Activated CD4-positive, alpha-beta T cell treated with anti-CD3 and anti-CD28 coated beads, Interleukin-2, amount 50 U/mL, for 4 hours (primary cell): ENCODE measurements around the gene TENM3.
"Not testable (repeated sequence)": the region's sequence is repeated elsewhere in the genome, so short reads cannot be mapped to it uniquely, and the experiment has no call there.

ENCODE experiments used
- DNase-seq, 2 experiments: peaks; one replicate each; pipeline ENCODE4 v3.0.0-alpha.2; 2020

The TENM3 gene

DNA sequence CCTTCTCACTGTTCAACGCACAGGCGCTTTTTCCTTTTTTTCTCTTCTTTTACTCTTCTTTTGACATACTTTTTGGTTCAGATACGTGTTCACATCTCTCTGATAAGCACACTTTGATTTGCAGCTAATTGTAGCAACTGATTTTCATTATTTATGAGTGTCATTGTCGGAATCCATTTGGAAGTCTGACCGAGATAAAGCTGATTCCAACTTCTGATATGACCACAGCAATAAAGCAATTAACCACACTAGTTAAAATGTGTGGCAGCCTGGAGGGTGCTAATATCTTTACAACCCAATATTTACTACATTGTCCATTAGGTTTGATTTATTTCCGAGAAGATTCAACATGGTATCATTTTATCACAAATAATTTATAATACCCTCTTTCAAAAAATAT is 101.8 kb downstream of the TENM3 start:
- DNase-seq, result no peak

DNA sequence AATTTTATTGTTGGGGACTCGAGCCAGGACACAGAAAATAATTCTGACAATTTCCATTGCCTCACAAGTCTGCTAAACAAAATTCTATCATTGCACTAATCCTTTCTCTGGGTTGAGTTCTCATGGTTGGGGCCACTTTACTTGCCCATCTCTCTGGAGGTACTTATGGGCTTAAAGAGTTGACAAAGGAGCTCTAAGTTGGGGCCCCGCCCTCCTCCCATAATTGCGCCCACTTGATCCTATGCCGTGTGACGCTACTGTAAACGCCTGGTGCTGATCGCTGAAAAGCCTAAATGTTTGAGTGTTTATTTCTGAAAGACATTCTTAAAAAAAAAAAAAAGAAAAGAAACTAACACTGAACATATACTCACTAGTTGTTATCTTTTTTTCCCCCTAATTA is 103.0 kb downstream of the TENM3 start:
- no peak for DNase-seq

DNA sequence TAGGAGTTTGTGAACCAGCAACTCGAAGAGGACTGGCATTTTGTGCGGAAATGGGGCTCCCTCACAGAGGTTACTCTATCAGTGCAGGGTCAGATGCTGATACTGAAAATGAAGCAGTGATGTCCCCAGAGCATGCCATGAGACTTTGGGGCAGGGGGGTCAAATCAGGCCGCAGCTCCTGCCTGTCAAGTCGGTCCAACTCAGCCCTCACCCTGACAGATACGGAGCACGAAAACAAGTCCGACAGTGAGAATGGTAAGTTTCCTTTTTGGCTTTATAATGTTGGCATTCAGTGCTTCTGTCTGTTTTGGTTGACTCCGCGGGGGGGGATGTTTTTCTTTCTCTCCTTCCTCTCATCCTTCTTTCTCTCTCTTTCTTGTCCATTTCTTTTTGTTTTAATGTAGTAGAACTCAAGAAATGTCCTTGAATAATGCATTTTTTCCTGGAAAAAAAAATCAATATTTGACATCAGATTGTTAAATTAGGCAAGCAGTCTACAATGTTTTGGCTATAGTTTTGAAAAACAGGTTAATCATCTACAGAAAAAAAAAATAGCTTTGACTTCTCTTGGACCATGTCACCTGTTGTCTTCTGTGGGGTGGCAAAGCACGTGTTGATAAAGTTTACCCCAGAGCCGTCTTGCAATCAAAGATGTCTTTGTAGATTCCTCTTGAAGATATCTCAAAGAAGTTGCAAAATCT is 103.6 kb downstream of the TENM3 start:
- DNase-seq, result no peak

DNA sequence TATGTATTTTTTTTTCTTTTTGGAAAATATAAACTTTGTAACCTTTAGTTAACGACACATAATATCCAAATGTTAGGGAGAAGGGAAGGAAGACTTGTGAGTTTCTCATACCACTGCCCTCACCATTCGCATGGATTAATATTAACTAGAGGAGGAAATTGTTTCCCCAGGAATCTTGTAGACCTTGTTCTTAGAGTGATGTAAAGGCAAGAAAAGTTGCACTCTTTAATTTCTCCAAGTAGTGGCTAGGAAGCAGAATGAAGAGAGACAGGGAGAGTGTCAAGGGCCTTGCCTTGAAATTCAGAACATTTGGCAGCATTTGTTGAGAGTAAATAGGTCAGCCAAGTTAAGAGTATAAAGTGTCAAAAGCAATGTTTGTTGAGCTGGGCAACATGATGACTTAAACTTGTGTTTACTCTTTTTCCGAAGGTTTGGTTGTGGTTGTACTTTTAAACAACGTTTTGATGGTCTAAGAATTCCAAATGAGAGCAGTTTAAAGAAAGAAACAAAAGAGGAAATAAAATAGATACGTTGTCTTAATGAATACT is 105.7 kb downstream of the TENM3 start:
- DNase-seq, result no peak

DNA sequence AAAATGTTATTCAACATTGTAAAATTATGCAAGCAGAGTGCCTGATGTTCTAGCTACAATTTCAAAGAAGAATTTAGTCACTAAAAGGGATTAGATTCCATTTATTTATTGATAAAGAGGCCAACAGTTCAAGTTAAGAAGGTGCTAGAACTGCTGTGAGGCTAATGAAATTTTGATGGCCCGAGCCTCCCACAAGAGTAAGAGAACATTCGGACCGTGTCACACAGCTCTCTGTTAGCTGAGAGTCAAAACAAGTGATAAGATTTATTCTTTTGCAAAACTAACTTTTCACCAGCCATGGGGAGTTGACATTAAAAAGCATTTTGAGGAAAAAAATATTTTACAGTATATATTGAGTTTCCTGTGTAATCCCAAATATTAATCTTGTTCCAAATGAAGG is 106.8 kb downstream of the TENM3 start:
- no peak for DNase-seq

DNA sequence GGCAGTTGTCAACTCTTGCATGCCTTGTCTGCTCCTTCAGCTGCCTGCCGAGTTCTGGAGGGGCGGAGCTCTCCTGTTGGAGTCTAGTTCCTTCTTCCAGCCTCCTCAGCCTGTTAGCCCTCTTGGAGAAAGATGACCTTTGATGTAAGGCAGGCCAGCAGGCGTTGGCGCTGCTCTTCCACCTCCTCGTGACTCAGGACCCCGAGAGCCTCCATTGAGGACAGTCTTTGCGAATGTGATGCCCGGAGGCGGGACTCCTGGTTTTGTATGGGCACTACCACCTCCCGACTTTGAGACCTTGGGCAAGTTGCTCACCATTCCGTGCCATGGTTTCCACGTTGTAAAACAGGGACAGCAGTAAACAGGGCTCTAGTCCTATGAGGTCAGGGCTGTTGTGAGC is 108.3 kb downstream of the TENM3 start:
- no peak for DNase-seq

DNA sequence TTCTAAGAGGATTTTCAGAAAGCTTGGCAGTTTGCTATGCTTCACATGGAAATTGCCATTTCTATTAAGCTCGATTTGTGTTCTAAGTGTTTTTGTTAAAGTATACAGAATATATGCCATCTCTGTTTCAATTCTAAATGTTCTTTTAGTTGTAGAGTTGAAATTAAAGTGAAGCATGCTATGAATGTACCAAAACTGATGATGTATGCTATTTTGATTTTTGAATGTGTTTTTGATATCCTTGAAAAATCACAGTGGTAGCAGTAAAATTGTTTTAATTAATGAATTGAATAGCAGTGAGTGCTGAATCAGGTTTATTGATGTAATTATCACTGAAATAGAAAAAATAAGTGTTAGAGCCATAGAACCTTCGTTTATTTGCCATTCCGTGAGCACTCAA is 110.9 kb downstream of the TENM3 start:
- DNase-seq, result no peak

DNA sequence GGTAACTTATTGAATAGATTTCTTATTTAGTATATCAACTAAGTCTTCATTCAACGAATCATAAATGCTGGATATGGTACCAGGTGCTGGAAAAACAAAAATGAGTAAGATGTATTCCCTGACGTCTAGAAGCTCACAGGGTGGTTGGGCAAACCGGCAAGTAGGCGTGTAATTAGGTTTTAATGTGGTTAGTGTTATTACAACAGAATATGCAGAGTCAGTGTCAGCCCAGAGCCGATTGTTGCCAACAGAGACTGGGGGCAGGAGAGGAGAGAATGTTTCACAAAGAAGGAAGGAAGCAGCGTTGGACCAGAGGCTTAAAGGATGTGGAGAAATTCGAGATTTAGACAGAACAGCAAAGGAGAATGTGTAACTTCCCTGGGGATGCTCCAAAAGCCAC is 111.7 kb downstream of the TENM3 start:
- no peak for DNase-seq

DNA sequence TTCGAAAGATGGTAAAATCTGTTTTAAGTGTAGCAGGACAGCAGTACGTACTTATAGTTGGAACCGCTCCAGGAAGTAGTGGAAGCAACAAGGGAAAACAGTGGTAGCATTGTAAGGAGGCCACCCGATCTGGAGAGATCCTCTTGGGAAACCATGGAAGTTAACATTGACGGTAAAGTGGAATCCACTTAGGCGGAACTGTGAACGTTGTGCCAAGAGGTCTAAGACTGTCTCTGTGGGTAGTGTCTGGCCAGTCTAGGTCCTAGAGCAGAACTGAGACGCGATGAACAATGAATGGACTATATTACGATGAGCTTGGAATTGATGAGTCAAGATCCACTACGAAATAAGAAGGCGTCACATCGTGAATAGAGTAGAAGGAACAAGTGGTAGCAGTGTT is 124.0 kb downstream of the TENM3 start:
- no peak for DNase-seq

DNA sequence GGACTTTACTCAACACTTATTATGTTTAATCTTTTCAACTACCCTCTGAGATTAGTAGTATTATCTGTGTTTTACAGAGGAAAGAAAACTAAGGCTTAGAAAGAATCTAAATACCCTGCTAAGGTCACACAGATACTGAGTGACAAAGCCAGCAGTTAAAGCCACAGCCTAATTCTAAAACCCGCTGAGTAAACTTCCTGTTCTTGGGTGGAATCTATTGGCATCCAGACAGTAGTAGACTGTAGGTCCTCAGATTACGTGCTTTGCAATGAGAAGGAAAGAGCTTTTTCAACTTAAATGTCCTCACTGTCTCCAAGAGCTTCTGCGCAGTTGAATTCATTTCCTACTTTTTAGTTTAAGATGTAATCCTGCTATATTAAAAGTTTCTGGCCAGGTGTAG is 126.0 kb downstream of the TENM3 start:
- DNase-seq, result no peak

DNA sequence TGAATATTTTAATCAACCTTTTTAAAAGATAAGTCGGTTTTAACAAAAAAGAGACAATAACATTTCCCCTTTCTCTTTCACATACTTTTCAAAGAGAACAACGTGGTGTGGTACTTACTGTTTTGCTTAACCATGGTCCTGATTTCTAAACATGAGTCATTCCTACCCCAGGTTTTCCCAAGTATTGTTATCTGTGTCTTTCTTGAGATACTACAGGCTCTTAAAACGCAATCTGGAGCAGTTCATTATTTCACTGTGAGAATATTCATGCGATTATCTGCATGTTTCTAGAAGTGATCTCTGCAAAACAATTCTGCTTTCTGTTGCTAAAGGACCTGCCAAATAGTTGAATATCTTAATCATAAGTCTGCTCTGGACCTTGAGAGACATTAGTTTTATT is 127.3 kb downstream of the TENM3 start:
- no peak for DNase-seq

DNA sequence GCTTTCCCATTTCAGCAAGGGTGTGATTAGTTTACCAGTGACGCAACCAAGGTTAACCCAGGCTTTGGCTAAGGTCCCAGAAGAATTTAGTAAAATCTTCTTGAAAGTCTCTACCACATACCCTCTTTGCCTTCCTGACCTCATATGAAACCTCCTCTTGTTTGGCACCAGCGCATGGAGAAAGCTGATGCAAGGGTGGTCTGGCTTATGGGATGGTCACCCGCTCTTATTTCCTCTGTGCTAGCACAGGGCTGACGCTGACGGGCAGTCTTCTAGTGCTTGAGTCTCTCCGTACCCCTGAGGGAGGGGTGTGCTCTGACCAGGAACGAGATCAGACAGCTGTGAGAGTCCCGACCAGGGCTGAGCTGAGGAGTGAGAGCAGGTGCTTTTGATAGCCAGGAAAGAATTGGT is 137.6 kb downstream of the TENM3 start:
- no peak for DNase-seq

DNA sequence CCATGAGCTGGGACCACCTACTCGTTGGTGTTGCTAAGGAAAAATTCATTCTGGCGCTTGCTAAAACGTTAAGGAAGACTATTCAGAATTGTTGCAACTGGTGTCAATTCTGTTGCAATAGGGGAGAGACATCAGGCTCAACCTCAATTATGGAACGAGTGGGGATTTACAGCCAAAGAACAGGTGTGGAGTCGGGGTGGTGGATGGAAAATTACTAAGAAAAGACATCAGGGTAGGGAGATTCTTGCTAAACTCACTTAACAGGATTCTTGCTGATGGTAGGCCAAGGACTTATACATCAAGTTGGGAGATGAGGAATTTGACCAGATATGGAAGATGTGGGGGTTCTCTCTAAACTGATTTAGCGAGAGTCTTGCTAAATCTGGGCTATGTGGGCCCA is 139.7 kb downstream of the TENM3 start:
- DNase-seq, result no peak

DNA sequence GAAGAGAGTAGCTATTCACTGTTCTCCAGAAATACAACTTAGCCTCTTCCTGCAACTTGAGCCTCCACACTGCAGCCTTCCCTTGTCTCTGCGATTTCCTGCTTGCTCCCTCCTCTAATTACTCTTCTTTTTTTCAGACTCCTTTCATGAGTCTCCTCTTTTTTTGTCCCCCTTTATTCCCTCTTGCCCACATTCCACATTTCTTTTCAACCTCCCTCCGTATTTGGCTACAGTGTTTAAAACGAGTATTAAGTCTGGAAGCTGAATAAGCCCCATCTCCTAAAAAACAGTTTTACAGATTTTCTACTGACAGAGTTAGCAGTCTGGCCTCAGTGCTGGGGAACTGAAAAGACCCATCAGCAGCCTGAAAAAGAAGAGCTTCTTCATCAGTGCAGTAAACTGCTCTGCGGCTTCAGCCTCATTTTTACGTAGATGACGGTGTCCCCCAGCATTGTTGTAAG is 141.5 kb downstream of the TENM3 start:
- no peak for DNase-seq

DNA sequence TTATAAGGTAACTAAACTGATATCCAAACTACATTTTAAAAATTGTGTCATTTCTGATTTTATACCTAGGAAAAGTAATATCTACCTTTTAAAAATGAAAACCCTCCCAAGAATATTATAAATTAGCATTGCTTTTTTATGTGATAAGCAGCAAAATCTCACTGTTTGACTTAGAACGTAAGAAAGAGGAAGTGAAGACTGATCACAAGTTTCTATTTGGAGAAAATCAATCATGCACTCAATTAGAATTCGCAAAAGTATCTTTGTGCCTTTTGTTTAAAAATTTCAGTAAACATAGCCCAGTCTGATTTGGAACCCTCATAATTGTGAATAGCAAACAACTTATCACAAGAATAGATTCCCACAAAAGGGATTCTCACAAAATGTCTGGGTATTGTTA is 142.7 kb downstream of the TENM3 start:
- DNase-seq, result no peak

DNA sequence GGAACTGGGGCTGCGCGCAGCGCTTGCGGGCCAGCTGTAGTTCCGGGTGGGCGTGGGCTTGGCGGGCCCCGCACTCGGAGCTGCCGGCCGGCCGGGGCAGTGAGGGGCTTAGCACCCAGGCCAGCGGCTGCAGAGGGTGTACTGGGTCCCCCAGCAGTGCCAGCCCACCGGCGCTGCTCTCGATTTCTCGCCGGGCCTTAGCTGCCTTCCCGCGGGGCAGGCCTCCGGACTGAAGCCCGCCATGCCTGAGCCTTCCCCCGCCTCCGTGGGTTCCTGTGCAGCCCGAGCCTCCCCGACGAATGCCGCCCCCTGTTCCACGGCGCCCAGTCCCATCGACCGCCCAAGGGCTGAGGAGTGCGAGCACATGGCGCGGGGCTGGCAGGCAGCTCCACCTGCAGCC is 143.4 kb downstream of the TENM3 start:
- DNase-seq, result not testable (repeated sequence)

DNA sequence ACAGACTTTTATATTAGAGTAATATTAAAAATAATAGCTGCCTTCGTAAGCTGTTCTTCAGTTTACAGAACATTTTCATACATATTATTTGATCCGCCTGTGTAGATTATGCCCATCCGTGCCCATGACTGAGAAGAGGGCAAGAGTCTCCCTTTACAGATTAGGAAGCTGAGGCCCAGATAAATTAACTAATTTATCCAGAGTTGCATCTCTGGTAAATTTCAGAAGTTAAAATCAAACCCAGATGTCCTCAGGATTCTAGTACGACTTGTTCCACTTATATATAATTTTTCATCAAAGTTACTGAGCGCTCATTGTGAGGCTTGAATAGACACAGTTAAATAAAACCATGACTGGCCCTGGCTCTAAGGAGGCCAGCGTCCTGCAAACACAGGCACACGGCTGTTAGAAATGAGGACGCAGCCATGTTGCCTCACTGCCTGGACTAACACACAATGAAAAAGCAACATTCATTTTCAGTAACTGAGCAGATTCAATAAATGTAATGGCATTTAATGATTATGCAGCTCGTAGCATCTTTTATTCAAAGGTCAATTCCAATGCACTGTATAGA is 148.0 kb downstream of the TENM3 start:
- no peak for DNase-seq

DNA sequence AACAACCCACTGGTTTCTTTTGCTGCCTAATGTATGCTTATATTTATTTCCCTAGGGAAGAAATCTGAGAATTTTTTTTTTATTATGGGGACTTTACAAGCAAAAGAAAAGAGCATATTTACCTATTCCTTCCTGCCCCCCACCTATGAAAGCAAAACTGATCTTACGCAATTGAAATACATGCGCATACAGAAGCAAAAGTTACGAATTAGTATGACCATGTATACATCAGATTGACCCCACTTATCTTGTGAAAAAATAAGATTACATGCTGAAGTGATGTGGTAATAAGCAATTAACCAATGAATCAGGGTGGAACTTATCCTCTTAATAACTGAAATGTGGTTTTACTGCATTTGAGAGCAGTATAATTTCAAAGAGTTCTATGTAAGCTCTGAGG is 151.0 kb downstream of the TENM3 start:
- DNase-seq, result no peak

DNA sequence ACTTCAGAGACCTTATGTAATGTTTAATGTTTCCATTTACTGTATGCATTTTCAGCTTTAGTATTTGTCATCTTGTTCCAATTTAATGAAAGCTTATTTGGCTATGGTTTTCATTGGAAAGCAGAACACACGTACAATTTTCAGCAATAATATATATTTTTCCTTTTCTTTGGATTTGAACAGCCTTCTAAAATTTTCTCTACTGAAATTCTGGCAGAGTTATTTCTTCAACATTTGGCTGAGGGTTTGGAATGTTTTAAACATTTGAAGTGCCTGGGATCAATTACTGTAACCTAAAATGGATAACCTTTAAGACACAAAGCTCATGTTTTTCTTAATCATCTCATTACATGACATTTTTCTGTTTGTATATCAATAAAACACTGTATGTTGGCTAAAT is 156.9 kb downstream of the TENM3 start:
- no peak for DNase-seq

DNA sequence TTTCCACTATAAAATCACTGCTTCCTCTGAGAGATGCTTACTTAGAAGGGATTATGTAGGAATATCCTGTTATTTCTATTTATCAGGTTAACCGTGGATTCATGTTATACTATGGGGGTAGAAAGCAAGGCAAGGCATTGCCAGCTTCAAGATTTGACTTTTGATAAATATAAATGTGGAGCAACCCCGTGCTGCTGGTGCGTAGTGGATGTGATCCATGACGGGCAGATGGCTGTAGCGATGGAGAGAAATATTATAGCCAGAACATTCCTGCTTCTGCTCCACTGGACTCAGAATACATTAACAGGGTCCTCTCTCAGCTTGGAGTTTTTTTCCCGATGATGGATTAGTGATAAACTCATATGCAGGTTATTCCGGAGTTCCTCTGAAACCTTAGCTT is 157.6 kb downstream of the TENM3 start:
- no peak for DNase-seq

DNA sequence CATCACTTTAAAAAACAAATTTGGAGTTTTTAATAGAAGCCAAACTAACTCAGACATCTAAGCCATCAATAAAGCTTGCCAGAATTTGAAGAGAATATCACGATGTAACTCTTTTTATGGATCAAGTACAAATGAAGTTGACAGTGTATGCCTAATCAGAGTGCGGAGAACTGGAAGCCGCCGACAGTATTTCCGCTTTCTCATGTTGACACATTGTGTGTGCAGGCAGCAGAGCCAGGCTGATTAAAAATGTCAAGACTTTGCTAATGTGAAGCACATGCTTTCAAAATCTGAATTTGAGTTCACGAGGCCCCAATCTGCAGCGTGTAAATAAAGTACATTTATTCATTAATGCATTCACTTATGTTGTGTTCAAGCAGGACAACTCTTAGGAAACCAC is 161.2 kb downstream of the TENM3 start:
- no peak for DNase-seq

DNA sequence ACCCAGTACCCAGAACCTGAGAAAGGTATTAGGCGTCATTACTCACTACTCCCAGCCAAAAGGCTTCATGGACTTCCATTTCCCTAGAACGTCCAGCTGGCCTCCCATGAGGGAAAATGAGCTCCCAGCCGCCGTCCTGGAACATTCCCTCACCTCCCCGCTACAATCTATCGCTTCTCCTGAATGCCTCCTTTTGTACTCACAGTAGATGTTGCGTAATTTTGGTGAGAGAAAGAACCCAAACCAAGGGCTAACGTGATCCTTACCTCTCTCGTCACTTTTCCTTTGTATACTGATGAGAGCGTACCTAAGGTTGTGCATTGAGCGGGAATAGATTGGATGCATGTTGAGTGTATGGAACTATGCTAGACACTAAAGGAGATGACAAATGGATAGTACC is 161.9 kb downstream of the TENM3 start:
- no peak for DNase-seq

DNA sequence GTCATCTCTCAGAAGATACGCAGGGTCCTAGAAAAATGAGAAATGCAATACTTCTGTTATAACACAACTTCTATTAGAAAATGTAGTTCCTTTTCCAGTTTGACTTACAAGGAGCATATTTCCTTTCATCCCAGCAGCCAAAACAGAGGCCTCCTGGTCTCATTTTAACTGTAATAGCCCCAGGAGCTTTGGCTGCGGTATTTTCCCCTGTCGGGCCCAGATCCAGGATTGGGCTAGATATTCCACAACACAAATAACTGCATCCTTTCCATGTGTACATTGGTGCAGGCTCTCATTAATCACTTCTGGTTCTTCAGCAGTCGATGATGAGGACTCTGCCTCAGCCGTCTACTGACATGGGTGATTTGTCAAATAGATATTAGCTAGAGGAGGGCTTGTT is 166.1 kb downstream of the TENM3 start:
- DNase-seq, result no peak

DNA sequence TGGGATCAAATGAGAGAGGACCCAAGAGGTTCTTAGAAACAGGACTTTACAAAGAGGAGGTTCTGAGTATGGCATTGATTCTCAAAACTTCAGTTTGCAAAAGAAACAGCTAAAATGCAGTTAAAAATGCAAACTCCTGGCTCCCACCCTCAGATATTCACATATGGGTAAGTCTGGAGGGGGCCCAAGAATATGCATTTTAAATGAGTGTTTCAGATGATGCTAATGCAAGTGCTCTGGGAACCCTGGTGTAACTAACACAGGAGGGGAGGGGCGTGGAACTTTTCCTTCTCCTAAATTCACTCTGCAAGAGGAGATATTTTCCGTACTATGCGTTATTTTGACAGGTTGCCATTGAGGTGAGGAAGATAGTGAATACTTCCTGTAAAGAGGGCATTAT is 168.2 kb downstream of the TENM3 start:
- DNase-seq, result no peak

DNA sequence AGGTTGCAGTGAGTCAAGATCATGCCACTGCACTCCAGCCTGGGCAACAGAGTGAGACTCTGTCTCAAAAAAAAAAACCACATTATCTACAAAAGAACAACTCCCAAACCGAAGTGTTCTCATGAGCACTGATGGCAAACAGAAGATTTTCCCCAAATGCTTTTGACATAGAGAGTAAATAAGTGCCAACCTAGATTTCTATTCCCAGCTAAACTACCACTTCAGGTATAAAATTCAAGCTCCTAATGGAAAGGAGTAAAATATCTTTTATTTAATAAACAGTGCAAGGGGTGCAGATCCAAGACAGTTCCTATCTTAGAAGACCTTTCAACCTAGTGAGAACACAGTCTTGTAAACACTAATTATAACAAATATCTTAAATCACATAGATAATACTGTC is 170.3 kb downstream of the TENM3 start:
- no peak for DNase-seq
